ENCODE measurements around the gene PREX1.

Gene PREX1

GRCh38 chr20:48676125-48676524 lies 151.7 kb downstream of the PREX1 start:
- DNase-seq, result no peak

GRCh38 chr20:48674461-48674860 lies 153.3 kb downstream of the PREX1 start:
- no peak for DNase-seq

- no peak for DNase-seq
Observed at GRCh38 chr20:48673507-48673906, 154.3 kb downstream of the PREX1 start.

- no peak for DNase-seq
Observed at GRCh38 chr20:48672324-48672723, 155.5 kb downstream of the PREX1 start.

DNA sequence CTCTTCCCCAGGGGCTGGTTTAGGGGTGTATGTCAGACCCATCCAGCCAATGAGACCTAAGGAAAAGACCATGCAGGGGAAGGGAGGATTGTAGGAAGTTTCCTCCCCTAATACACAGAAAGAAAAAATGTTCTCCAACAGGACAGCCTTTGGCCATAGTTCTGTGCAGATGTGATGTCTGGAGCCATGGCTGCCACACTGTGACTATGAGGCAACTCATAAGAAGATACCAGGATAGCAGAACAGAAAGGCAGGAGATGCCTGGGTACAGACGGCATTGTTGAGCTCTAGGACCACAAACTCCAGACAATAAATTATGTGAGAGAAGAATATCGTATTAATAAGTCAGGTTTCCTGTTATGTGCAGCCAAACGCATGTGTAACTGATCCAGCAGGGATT lies 156.7 kb downstream of the PREX1 start:
- DNase-seq, result no peak

- DNase-seq, result no peak
Observed at GRCh38 chr20:48669946-48670605, 157.7 kb downstream of the PREX1 start.

DNA sequence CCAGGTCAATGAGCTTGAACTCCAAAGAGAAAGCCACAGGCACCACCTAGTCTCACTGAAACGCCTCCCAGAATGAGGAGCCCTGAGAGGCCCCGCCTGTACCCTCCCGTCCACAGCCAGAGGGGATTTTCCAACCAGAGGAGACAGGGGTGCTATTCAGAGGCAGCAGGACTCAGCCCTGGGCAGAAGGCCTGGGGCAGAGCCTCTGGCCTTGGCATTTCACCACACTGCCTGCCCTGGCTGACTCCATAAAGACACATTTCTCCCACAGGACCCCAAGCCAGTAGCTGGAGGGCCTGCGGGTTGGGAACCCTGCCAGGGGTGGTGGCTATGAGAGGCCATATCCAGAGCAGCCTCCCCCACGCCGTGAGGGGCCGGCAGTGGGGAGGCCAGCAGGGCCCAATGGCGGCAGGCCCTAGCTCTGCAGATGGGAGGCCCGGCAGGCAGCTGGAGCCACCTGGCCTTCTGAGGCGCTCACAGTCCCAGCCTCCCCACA lies 159.3 kb downstream of the PREX1 start:
- no peak for DNase-seq

GRCh38 chr20:48667889-48668413 lies 159.8 kb downstream of the PREX1 start:
- DNase-seq, result no peak

- DNase-seq, result no peak
Observed at GRCh38 chr20:48667481-48667880, 160.3 kb downstream of the PREX1 start.

- DNase-seq, result no peak
Observed at GRCh38 chr20:48665785-48666184, 162.0 kb downstream of the PREX1 start.

DNA sequence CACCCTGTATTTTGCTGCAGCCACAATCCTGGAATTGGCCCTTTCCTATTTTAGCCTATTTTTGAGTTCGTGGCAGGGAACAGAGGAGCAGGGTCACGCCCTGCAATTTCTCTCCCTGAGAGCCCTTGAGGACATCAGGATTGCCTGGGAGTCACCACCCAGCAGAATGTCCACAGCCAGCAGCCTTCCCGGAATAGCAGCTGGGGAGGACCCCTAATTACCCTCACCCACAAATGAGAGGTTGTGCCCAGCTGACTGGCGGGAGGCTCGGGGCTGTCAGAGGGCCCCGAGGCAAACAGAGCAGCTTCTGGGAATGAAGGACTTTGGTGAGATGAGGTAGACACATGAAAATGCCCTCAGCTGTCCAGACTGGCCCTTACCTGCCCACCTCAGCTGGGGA lies 165.1 kb downstream of the PREX1 start:
- no peak for DNase-seq

GRCh38 chr20:48661575-48662455 lies 166.0 kb downstream of the PREX1 start:
- DNase-seq, result no peak

GRCh38 chr20:48660788-48661187 lies 167.0 kb downstream of the PREX1 start:
- DNase-seq, result no peak

GRCh38 chr20:48659858-48660257 lies 167.9 kb downstream of the PREX1 start:
- DNase-seq, result no peak

DNA sequence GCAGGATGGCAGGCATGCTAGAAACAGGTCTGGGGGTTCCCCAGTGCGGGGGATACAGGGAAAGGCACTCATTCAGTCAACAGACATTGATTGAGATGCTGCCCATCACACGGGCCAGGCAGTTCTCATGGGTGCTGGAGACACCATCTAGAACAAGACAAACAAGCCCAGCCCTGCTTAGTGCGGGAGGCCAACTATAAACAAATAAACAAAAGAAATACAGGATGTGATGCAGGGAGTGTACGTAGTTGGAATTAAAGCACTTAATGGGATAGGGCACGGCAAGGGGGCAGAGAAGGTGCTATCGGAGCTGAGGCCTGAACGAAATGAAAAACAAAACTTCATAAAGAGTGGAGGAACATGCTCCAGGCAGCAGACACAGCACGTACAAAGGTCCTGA lies 169.3 kb downstream of the PREX1 start:
- DNase-seq, result no peak

GRCh38 chr20:48658198-48658476 lies 169.7 kb downstream of the PREX1 start:
- DNase-seq, result no peak

DNA sequence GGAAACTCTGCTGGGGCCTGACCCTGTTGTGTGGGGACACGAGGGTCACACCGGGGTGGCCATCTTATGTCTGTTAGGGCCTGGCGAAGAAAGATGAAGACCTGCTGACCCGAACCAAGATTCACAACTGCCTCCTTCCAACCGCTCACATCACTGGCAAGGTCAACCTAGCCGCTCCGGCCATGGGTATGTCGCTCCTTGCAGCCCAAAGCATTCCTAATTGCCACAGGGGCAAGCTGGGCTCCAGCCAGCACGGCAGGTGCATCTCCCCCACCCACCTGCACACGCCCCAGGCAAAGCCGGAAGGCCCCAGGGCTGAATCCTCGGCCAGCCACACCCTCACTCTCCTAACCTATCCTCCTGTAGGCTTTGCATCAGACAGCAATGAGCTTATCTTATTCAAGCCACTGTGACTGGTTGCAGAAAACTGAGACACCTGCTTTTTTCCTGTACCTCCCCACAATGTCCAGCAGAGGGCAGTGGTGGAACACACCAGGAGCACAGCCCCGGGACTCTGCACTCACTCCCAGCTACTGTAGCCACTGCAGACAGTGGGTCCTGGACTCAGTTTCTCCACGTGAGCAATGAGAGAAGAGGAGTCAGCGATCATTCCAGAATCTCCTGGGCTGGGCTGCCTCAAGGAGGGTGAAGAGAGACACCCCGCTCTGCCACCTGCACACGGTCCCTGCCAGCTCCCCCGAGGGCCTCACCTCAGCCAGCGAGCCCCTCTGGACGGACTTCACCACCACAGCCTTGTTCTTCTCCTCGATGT lies 170.2 kb downstream of the PREX1 start:
- peak; percentile 68 for DNase-seq

DNA sequence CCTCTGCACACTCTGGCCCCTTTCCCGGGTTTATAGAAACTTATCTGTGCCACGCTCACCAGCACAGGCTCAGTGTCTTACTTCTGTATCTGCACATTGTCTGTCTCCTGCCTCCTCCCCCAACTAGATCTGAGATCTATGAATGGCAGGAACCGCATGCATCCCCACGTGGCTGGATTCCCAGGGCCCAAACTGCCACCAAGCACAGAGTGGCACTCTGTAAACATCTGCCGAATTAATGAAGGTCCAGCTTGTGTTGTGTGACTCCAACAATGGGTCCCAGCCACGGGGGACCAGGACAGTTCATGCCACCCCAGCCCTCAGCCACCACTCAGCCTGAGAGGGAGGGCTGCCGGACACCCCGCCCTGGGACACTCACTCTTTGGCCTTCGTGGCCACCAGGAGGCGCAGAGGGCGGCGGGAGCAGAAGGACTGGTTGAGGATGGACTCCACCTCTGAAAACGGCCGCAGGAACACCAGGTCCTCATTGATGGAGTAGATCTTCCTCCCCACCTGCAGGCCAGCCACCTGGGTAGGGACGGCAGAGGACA lies 171.1 kb downstream of the PREX1 start:
- no peak for DNase-seq

- DNase-seq, result no peak
Observed at GRCh38 chr20:48656137-48656536, 171.7 kb downstream of the PREX1 start.

DNA sequence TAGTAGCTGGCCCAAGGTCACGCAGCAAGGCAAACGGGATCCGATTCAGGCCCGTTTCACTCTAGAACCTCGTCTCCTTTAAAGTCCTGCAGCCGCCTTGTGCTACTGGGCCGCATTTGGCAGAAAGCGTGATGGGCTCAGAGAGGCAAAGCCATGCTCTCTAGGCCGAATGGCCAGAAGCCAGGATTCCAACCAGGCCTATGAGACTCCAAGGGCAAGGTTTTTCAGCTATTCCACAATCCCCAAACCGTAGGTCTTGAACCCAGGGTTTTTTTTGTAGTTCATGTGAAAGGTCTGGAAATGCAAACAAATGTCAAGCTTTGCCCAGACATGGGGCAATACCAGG lies 174.1 kb downstream of the PREX1 start:
- DNase-seq, result no peak

GRCh38 chr20:48652961-48653705 lies 174.7 kb downstream of the PREX1 start:
- no peak for DNase-seq

DNA sequence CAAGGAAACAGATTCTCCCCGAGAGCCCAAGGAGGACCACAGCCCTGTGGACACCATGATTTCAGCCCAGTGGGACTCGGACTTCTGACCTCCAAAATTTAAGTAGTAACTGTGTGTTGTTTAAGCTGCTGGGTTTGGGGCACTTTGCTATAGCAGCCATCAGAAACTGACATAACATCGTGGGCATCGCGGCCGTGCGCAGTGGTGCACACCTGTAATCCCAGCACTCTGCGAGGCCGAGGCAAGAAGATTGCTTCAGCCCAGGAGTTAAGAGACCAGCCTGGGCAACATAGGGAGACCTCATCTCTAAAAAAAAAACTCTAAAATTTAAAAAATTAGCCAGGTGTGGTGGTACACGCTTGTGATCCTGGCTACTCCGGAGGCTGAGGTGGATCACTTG lies 175.8 kb downstream of the PREX1 start:
- DNase-seq, result no peak

- no peak for DNase-seq
Observed at GRCh38 chr20:48651271-48651670, 176.5 kb downstream of the PREX1 start.
